ENCODE measurements around the gene IKZF5. TPM values are rescaled to one million over a fixed set of nuclear protein-coding genes. Genes with fewer than 3 reads are reported as not detected.

Gene IKZF5
- total and polyA plus RNA-seq, 2 of the 4 experiments (the other 2 are of a cell fraction), result 2.9 to 4.4 TPM

DNA sequence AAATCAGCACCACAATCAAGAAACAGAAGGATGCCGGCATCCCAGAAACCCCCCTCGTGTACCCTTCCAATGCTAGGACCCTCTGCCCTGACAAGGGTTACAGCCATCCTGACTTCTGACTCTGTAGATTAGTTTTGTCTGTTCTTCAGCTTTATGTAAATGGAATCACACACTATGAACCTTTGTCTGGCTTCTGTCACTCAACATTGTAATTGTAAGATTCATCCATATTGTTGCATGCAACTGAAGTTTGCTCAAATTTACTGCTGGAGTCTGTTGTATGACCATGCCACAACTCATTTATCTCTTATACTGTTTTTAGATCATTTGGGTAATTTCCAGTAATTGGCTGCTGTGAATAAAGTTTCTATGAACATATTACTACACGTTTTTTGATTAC, 8.4 kb downstream of the IKZF5 start:
- Histone ChIP-seq H4K20me1 (ENCODE audit: insufficient read depth, low read length) (peaks cover 3% of the 10 kb centered on the region; the same call in 1 of the 2 replicates), H3K27ac (ENCODE audit: insufficient read depth, low read length) (no peak overlapping the region), H4K5ac (ENCODE audit: low read depth, low read length) (peak overlapping the region; percentile 74; the same call in 1 of the 2 replicates), H3K27me3 (ENCODE audit: control insufficient read depth, insufficient read depth, low read length) (no peaks in the 10 kb centered on the region), H2BK15ac (ENCODE audit: low read depth, low read length) (no peak overlapping the region), H3K14ac (replicated peaks; ENCODE audit: low read depth, low read length) (no peak overlapping the region), H3K4me2 (ENCODE audit: low read depth, low read length) (no peak overlapping the region), H2AK9ac (replicated peaks; ENCODE audit: low read depth, low read length, poor library complexity) (no peak overlapping the region), H2BK120ac (ENCODE audit: low read depth, low read length) (no peak overlapping the region), H3K4ac (ENCODE audit: low read depth, low read length) (no peak overlapping the region), H2BK20ac (ENCODE audit: low read depth, low read length) (no peak overlapping the region), H3K23ac (ENCODE audit: low read depth, low read length) (no peak overlapping the region), H3K9me3 (ENCODE audit: control insufficient read depth, insufficient read depth, low read length) (no peaks in the 10 kb centered on the region), H2BK5ac (ENCODE audit: low read depth, low read length, poor library complexity, severe bottlenecking) (no peak overlapping the region), H3K56ac (ENCODE audit: extremely low read depth, insufficient read depth, low read length) (no peak overlapping the region), H4K91ac (ENCODE audit: insufficient read depth, low read depth, low read length) (no peak overlapping the region), H4K8ac (ENCODE audit: low read depth in 2 of 2, low read length in 2 of 2) (no peak overlapping the region), H3K4me1 (ENCODE audit: control insufficient read depth, insufficient read depth, low read length) (no peaks in the 10 kb centered on the region; the same call in 1 of the 2 replicates), H3K9ac (ENCODE audit: low read depth, low read length) (no peak overlapping the region), H3K9me1 (ENCODE audit: insufficient read depth, low read length) (no peaks in the 10 kb centered on the region), H3K36me3 (ENCODE audit: control insufficient read depth, insufficient read depth, low read length) (peaks cover 9% of the 10 kb centered on the region), H2AFZ (replicated peaks; ENCODE audit: low read length, poor library complexity) (no peak overlapping the region), H3K18ac (ENCODE audit: low read depth, low read length) (no peak overlapping the region), H3K4me3 (ENCODE audit: insufficient read depth, low read depth, low read length) (no peak overlapping the region), H2AK5ac (ENCODE audit: low read depth, low read length) (no peak overlapping the region), H3K79me1 (ENCODE audit: low read depth in 1 of 2, low read length in 2 of 2) (peaks cover 19 to 28% of the 10 kb centered on the region in 2 experiments; a peak in 3 of 4 replicates)
- CTCF ChIA-PET, result no interaction called here
- intact Hi-C loops (cut with micrococcal nuclease) (no loop called here), dilution Hi-C loops (cut with HindIII; ENCODE audit: low sequenced_read_pairs, unreplicated experiment) (no loop called here), in situ Hi-C loops (cut with MboI; ENCODE audit: low sequenced_read_pairs) (no loop called here)
- POLR2A ChIA-PET (ENCODE audit: unreplicated experiment), result no interaction called here
- TF ChIP-seq POLR2A (IDR thresholded peaks at IDR 0.05; ENCODE audit: low read depth, low read length) (no peak), CEBPB (IDR thresholded peaks at IDR 0.05; ENCODE audit: low read depth, low read length) (no peak), MAFK (IDR thresholded peaks at IDR 0.05; ENCODE audit: low read depth, low read length) (no peak), FOS (IDR thresholded peaks at IDR 0.05; ENCODE audit: low read depth, low read length) (no peak), RFX5 (IDR thresholded peaks at IDR 0.05; ENCODE audit: low read depth, low read length) (no peak), CHD1 (IDR thresholded peaks at IDR 0.05; ENCODE audit: low read depth, low read length) (no peak)
- TF ChIP-seq, protein P1, sequence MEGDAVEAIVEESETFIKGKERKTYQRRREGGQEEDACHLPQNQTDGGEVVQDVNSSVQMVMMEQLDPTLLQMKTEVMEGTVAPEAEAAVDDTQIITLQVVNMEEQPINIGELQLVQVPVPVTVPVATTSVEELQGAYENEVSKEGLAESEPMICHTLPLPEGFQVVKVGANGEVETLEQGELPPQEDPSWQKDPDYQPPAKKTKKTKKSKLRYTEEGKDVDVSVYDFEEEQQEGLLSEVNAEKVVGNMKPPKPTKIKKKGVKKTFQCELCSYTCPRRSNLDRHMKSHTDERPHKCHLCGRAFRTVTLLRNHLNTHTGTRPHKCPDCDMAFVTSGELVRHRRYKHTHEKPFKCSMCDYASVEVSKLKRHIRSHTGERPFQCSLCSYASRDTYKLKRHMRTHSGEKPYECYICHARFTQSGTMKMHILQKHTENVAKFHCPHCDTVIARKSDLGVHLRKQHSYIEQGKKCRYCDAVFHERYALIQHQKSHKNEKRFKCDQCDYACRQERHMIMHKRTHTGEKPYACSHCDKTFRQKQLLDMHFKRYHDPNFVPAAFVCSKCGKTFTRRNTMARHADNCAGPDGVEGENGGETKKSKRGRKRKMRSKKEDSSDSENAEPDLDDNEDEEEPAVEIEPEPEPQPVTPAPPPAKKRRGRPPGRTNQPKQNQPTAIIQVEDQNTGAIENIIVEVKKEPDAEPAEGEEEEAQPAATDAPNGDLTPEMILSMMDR (conservative IDR thresholded peaks at IDR 0.05; ENCODE audit: low read depth, low read length), result no peak
- BruUV-seq (replicated peaks), result no TSS peak
- WGBS, 2 experiments (ENCODE audit: extremely low coverage in 2 of 2, insufficient read length in 1 of 2), result no CpG with 5 or more reads among the region's 3 CpGs
- ATAC-seq (ENCODE audit: low read depth), result no peak
- DNase-seq, result no peak

Data from IMR-90 (cell line).